ENCODE results near the gene ALKBH6. TPM values are rescaled to one million over a fixed set of nuclear protein-coding genes. Genes with fewer than 3 reads are reported as not detected.

The ALKBH6 gene
- 10 to 100 TPM; 36.3 to 38.7 TPM for total RNA-seq
- polyA plus RNA-seq (2013, experiment 1 of 2), result 21.2 TPM
- polyA plus RNA-seq (2013, experiment 2 of 2), result 20.8 TPM
- long read RNA-seq, experiment 1, partial matches to known transcripts, result 5 of 12 reads
- long read RNA-seq, experiment 1, other reads (novel, unspliced or antisense), result 6 of 12 reads
- long read RNA-seq, experiment 2, transcript ALKBH6-201 (8 exons, 955 nt), result major isoform, 5 of 22 reads
- long read RNA-seq, experiment 2, partial matches to known transcripts, result 2 of 22 reads
- long read RNA-seq, experiment 2, other reads (novel, unspliced or antisense), result 8 of 22 reads
- long read RNA-seq, experiment 3, transcript ALKBH6-202 (7 exons, 973 nt), result major isoform, 6 of 11 reads
- long read RNA-seq, experiment 3, partial matches to known transcripts, result 1 of 11 reads
- long read RNA-seq, experiment 3, other reads (novel, unspliced or antisense), result 2 of 11 reads
- long read RNA-seq, experiment 4, result 0 reads

GRCh38 chr19:36014012-36014924, at the start of gene ALKBH6:
ALKBH6 (minus strand) TSS chr19:36014213; CDS start chr19:36013397, 816 bp downstream.
- WGBS, 2 experiments (ENCODE audit: insufficient coverage in 1 of 2, insufficient read length in 1 of 2), result 0 to 1% methylated on average over 17 to 42 of the region's 42 CpGs
- TF ChIP-seq CTCF (conservative IDR thresholded peaks at IDR 0.05), result peak; percentile 40
- Mint-ChIP-seq H3K9me3 (no peaks in the 10 kb centered on the region), H3K4me3 (peak within 1 kb of the TSS; percentile 96), H3K27ac (peak within 1 kb of the TSS; percentile 96), H3K36me3 (ENCODE audit: low read depth) (peaks cover 10% of the 10 kb centered on the region), H3K27me3 (ENCODE audit: insufficient read depth) (peaks cover 4% of the 10 kb centered on the region), H3K4me1 (peaks cover 22% of the 10 kb centered on the region)
- H3K4me1 ChIP-seq (ENCODE audit: control insufficient read depth, insufficient read depth, low read length), result no peaks in the 10 kb centered on the region
- H3K27me3 ChIP-seq (ENCODE audit: control insufficient read depth, insufficient read depth, low read length, poor library complexity, severe bottlenecking), result no peaks in the 10 kb centered on the region
- no peak within 1 kb of the TSS for H3K27ac ChIP-seq (ENCODE audit: low read depth, low read length)
- H3K4me3 ChIP-seq (ENCODE audit: low read length), result peak within 1 kb of the TSS; percentile 97
- no peaks in the 10 kb centered on the region for H3K9me3 ChIP-seq (ENCODE audit: control insufficient read depth, low read length)
- DNase-seq, result peak; percentile 99
- no peaks in the 10 kb centered on the region for H3K36me3 ChIP-seq (ENCODE audit: control insufficient read depth, insufficient read depth, low read length)
- H3K9ac ChIP-seq (ENCODE audit: extremely low read depth, low read length, poor library complexity, severe bottlenecking), result peak within 1 kb of the TSS; percentile 69

- no peak for TF ChIP-seq CTCF (conservative IDR thresholded peaks at IDR 0.05)
- H3K27me3 Mint-ChIP-seq (ENCODE audit: insufficient read depth), result no peaks in the 10 kb centered on the region
- H3K36me3 Mint-ChIP-seq (ENCODE audit: low read depth), result peaks cover 46% of the 10 kb centered on the region
- Histone ChIP-seq H3K9me3 (ENCODE audit: control insufficient read depth, low read length) (no peaks in the 10 kb centered on the region), H3K4me1 (ENCODE audit: control insufficient read depth, insufficient read depth, low read length) (no peaks in the 10 kb centered on the region), H3K9ac (ENCODE audit: extremely low read depth, low read length, poor library complexity, severe bottlenecking) (no peak overlapping the region), H3K4me3 (ENCODE audit: low read length) (no peak overlapping the region), H3K36me3 (ENCODE audit: control insufficient read depth, insufficient read depth, low read length) (peaks cover 39% of the 10 kb centered on the region), H3K27ac (ENCODE audit: low read depth, low read length) (no peak overlapping the region), H3K27me3 (ENCODE audit: control insufficient read depth, insufficient read depth, low read length, poor library complexity, severe bottlenecking) (no peaks in the 10 kb centered on the region)
- H3K9me3 Mint-ChIP-seq, result no peaks in the 10 kb centered on the region
- H3K27ac Mint-ChIP-seq, result no peak overlapping the region
- H3K4me1 Mint-ChIP-seq, result peaks cover 8% of the 10 kb centered on the region
- DNase-seq, result no peak
- no peak overlapping the region for H3K4me3 Mint-ChIP-seq
- WGBS, 2 experiments (ENCODE audit: insufficient coverage in 1 of 2, insufficient read length in 1 of 2), result 95% methylated on average over 2 of the region's 2 CpGs; no CpG with 5 or more reads in 1 of the 2 experiments
Measured at GRCh38 chr19:36061367-36061766, 47.4 kb upstream of the ALKBH6 start.

GRCh38 chr19:36060430-36060829, 46.4 kb upstream of the ALKBH6 start:
- peaks cover 42% of the 10 kb centered on the region for H3K36me3 Mint-ChIP-seq (ENCODE audit: low read depth)
- H3K36me3 ChIP-seq (ENCODE audit: control insufficient read depth, insufficient read depth, low read length), result peaks cover 30% of the 10 kb centered on the region

More at GRCh38 chr19:36060430-36060829, 46.4 kb upstream of the ALKBH6 start:
- DNase-seq, result peak; percentile 79
- H3K9me3 Mint-ChIP-seq, result no peaks in the 10 kb centered on the region
- 74 to 91% methylated on average over 4 of the region's 4 CpGs for WGBS, 2 experiments (ENCODE audit: insufficient coverage in 1 of 2, insufficient read length in 1 of 2)
- Histone ChIP-seq H3K4me1 (ENCODE audit: control insufficient read depth, insufficient read depth, low read length) (peaks cover 3% of the 10 kb centered on the region), H3K4me3 (ENCODE audit: low read length) (no peak overlapping the region), H3K27me3 (ENCODE audit: control insufficient read depth, insufficient read depth, low read length, poor library complexity, severe bottlenecking) (no peaks in the 10 kb centered on the region), H3K9ac (ENCODE audit: extremely low read depth, low read length, poor library complexity, severe bottlenecking) (no peak overlapping the region), H3K27ac (ENCODE audit: low read depth, low read length) (no peak overlapping the region), H3K9me3 (ENCODE audit: control insufficient read depth, low read length) (no peaks in the 10 kb centered on the region)
- peak; percentile 83 for TF ChIP-seq CTCF (conservative IDR thresholded peaks at IDR 0.05)
- no peaks in the 10 kb centered on the region for H3K27me3 Mint-ChIP-seq (ENCODE audit: insufficient read depth)
- H3K4me1 Mint-ChIP-seq, result peaks cover 14% of the 10 kb centered on the region
- no peak overlapping the region for H3K4me3 Mint-ChIP-seq
- H3K27ac Mint-ChIP-seq, result peak overlapping the region; percentile 59
